C4-2B (cell line): ENCODE data around the gene COL28A1.

Source experiments
- CTCF ChIP-seq: fragments of 450-650 bp; conservative IDR thresholded peaks from 2 replicates; pipeline ENCODE4 v1.5.1; 2017; ENCODE audit warnings: mild to moderate bottlenecking
- ZFX ChIP-seq: fragments of 450-650 bp; IDR thresholded peaks from 2 replicates; pipeline ENCODE4 v1.6.1; 2017

GRCh38 chr7:7529328-7529727, 6.3 kb downstream of the COL28A1 start:
- TF ChIP-seq CTCF = no peak
- TF ChIP-seq ZFX = no peak
